GM20000 (cell line): ENCODE results near the gene CHML.

ENCODE experiments used
- DNase-seq: peaks from one replicate; pipeline ENCODE4 v3.0.0; 2012; ENCODE audit warnings: low spot score
- TF ChIP-seq, protein P1 (sequence below): IDR thresholded peaks from 2 replicates; pipeline ENCODE4 v1.5.1; 2012; ENCODE audit warnings: mild to moderate bottlenecking, control low read depth; ENCODE audit errors: extremely low read depth, missing control alignments

The CHML gene

DNA sequence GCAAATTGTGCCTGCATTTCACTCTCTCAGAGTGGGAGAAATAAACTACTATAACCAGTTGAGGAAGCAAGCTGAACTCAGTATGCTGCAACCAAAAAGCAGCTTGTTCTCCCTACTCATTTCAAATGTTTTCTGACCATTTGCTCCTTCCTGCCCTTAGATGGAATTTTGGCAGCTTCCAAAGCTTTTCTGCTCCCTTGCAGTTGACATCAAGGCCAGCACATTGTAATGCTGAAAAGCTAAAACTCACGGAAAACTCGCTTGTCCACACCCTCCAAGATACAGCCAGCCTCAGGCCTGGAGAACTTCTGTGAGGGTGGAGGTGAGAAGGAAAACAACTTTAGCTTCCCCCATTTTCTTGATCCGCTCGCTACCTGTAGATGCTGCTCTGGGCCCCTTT lies 5.0 kb upstream of the CHML start:
- no peak for DNase-seq
- TF ChIP-seq, protein P1, sequence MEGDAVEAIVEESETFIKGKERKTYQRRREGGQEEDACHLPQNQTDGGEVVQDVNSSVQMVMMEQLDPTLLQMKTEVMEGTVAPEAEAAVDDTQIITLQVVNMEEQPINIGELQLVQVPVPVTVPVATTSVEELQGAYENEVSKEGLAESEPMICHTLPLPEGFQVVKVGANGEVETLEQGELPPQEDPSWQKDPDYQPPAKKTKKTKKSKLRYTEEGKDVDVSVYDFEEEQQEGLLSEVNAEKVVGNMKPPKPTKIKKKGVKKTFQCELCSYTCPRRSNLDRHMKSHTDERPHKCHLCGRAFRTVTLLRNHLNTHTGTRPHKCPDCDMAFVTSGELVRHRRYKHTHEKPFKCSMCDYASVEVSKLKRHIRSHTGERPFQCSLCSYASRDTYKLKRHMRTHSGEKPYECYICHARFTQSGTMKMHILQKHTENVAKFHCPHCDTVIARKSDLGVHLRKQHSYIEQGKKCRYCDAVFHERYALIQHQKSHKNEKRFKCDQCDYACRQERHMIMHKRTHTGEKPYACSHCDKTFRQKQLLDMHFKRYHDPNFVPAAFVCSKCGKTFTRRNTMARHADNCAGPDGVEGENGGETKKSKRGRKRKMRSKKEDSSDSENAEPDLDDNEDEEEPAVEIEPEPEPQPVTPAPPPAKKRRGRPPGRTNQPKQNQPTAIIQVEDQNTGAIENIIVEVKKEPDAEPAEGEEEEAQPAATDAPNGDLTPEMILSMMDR = no peak

DNA sequence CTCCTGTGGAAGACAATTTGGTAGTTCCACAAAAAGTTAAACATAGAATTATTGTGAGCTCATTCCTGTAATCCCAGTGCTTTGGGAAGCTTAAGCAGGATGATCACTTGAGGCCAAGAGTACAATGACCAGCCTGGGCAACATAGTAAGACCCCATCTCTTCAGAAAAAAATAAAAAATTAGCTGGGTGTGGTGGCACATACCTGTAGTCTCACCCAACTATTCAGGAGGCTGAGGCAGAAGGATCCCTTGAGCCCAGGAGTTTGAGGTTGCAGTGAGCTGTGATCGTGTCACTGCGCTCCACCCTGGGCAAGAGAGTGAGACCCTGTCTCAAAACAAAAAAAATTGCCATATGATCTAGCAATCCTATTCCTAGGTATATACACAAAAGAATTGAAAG lies 4.1 kb upstream of the CHML start:
- DNase-seq = no peak
- TF ChIP-seq, protein P1 = no peak

DNA sequence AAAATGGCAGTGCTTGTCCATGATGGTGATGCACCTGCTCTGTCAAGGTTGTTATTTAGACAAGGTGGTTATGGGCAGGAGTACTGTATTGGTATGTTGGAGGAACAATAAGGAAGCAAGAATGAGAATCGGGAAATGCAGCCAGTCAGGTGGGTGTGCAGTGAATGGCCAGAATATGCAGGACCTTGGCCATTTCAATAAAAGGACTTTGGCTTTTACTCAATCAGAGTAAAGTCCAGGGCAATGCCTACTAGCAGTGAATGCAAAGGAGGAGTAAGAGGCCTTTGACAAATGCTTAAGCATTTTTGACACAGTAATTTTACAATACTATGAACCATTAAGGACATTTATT lies 2.4 kb upstream of the CHML start:
- TF ChIP-seq, protein P1 = no peak
- DNase-seq = no peak

DNA sequence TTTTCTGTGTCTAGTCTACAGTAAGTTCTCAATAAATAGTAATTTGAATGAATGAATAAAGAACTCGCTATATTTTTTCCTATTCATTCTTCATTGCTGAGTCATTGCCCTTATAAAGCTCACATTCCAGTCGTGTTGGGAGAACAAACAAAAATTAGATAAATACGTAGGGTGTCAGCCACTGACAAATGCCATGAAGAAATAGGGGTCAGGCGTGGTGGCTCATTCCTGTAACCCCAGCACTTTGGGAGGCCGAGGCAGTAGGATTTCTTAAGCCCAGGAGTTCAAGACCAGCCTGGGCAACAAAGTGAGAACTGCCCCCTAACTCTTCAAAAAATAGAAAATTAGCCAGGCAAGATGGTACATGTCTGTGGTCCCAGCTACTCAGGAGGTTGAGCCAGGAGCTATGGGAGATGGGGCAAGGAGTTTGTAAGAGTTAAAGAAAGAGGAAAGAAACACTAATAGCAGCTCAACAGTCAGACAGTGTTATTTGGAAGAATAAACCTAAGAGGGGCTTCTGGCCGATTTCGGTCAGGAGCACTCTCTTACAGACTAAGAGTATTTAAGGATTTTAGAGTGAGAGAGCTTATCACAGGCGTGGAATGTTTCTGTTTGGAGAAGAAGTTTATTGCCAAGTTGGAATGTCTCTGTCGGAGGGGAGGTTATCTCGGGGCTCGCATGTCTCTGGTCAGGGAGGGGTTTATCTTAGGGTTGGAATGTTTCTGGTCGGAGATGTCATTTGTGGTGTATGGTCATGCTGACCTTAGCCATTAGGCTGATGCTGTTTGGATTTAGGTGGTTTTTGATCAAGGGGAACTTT lies 1.8 kb upstream of the CHML start:
- DNase-seq = no peak
- TF ChIP-seq, protein P1 = no peak

DNA sequence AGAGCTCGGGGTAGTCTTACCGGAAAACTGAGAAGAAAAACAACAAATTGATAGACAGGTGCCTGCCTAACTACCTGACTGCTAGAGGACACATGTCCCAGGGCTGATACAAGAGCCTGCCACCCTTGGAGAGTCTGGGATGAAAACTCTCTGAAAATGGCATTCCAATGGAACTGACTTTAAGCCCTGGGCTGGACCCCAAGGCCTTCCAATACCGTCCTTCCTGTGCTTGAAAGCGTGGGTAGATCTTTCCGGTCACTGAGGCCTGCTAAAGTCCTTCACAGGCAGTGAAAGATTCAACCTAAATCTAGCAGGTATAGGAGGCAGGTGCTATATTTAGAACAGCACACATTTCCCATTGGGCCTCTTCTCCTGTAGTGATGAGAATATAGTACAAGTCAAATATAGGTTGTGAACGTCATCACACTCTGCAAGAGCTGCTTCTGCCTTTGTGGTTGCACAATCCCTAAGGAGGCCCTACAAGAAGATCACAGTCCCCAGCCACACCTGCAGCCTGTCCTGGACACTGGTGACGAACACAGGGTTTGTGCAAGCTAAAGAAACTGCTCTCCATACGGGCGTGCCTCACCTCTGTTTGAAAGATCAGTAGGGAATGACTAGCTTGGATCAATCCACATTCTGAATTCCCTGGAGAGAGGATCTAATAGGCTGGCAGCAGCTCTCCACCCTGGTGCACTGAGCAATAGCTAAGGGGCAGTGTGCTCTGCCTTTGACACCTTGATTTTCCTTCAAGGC lies 876 bp upstream of the CHML start:
- DNase-seq = peak; percentile 17
- TF ChIP-seq, protein P1 = no peak

DNA sequence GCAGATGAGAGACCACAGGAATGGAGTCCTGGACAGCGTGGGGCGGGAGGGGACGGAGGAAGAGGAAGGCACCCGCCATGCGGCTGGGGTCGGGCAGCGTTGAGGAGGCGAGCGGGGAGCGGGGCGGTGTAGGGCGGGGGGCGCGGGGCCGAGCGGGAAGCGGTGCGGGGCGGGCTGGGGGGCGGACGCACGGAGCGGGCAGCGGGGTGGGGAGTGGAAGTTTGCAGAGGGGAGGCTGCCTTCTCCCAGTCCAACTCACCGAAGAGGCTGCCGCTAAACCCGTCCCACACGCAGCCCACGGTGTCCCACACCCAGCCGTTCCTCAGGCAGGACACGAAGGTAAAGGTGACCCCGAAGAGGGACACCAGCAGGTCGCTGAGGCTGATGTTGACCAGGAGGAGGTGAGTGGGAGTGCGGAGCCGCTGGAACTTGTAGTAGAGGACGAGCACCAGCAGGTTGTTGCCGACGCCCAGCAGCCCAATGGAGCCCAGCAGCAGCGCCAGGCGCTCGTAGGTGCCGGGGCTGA lies 483 bp downstream of the CHML start:
- no peak for DNase-seq
- TF ChIP-seq, protein P1 = no peak

DNA sequence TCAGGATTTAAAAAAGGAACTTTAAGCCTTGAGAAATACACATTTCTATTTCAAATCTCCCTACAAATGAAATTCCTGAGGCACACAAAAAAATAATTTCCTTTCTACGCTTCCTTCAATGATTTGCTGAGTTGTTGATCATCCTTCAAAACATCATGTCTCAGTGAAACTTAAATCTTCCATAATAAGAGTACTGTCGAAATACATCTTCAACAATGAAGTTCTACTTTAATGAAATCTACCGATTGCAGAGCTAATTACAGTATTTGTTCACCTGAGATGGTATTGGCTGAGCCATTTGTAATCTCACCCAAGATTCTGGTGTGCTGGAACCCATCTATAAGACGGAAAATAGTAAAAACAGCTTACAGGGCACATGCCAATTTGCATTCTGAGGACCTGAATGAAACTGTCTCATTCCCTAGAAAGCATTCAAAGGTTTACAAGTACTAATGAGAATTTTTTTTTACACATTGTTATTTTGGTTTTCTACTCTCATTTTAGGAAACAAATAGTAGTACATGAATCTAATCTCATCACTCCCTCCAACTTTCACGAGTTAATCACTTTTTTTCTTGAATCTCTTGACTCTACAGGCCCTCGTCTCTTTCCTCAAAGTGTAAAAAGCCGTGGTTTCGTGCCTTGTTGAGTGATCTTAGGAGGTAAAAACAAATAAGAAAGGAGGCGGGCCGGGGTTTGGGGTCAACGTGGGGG lies 1.1 kb downstream of the CHML start:
- peak; percentile 29 for DNase-seq
- TF ChIP-seq, protein P1 = no peak
